Activated B cell treated with CpG ODN at 0.5 μM for 24 hours (primary cell): Measurements from ENCODE around the gene ATP11C. TPM values are rescaled to one million over a fixed set of nuclear protein-coding genes. Genes with fewer than 3 reads are reported as not detected.

Source experiments
- ATAC-seq: fragments of 200-7000 bp; cut with Tn5 transposase; one replicate; pipeline ENCODE4 v1.10.0; 2021; ENCODE audit warnings: low read depth, mild to moderate bottlenecking, moderate library complexity
- CTCF ChIA-PET: fragments of 350-600 bp; sonication (Branson Sonifier 250); formaldehyde crosslinking; loops from one replicate; lab custom pipeline; 2021; ENCODE audit warnings: antibody characterized with exemption; lab: Charles Lee
- POLR2A ChIA-PET: fragments of 350-600 bp; sonication (Branson Sonifier 250); formaldehyde crosslinking; loops from one replicate; lab custom pipeline; 2021; ENCODE audit warnings: antibody characterized with exemption; lab: Charles Lee
- DNase-seq: peaks from one replicate; pipeline ENCODE4 v3.0.0; 2022
- H3K27ac Mint-ChIP-seq: one replicate; pipeline ENCODE4 v1.8.0; 2020; ENCODE audit warnings: mixed read lengths
- H3K27me3 Mint-ChIP-seq: one replicate; pipeline ENCODE4 v1.8.0; 2021; ENCODE audit warnings: mixed read lengths
- H3K36me3 Mint-ChIP-seq: one replicate; pipeline ENCODE4 v1.8.0; 2021; ENCODE audit warnings: low read depth, mixed read lengths
- H3K4me1 Mint-ChIP-seq: one replicate; pipeline ENCODE4 v1.8.0; 2021; ENCODE audit warnings: mixed read lengths
- H3K4me3 Mint-ChIP-seq: one replicate; pipeline ENCODE4 v1.8.0; 2020; ENCODE audit warnings: mild to moderate bottlenecking, mixed read lengths
- H3K9me3 Mint-ChIP-seq: one replicate; pipeline ENCODE4 v1.8.0; 2020; ENCODE audit warnings: mixed read lengths
- CTCF ChIP-seq: fragments of 200-600 bp; IDR thresholded peaks from one replicate; pipeline ENCODE4 v1.8.0; 2022; ENCODE audit warnings: antibody characterized with exemption, mild to moderate bottlenecking
- intact Hi-C: fragments of 100-400 bp; cut with micrococcal nuclease; formaldehyde crosslinking; loops from one replicate; pipeline ENCODE4 v1.15.1; 2024
- total RNA-seq: library from RNA; stranded (reverse); gene quantifications from 2 replicates; pipeline ENCODE4 v1.2.3, GENCODE V29; 2022

The ATP11C gene
- total RNA-seq, result 19.7 and 21.3 TPM in 2 replicates

GRCh38 chrX:139932901-139933796 is at the start of gene ATP11C:
Gene ATP11C (minus strand): TSS chrX:139933053. CDS start chrX:139932042, 1,011 bp downstream.
- POLR2A ChIA-PET, result interaction anchor here (0.6 to 1.3 kb wide), 3 partner anchors 10 to 378 kb away, joined by 3 to 7 read pairs (median 4); no protein-coding TSS in a partner anchor

GRCh38 chrX:139974471-139974870 is 41.6 kb upstream of the ATP11C start:
- Mint-ChIP-seq H3K27me3 (no peaks in the 10 kb centered on the region), H3K9me3 (no peaks in the 10 kb centered on the region), H3K36me3 (no peaks in the 10 kb centered on the region), H3K4me3 (no peak overlapping the region), H3K4me1 (no peaks in the 10 kb centered on the region), H3K27ac (no peak overlapping the region)
- ChIA-PET CTCF (no interaction called here), POLR2A (no interaction called here)
- intact Hi-C loops, result loop anchor here (10.0 kb wide), 1 partner anchor 850 kb away; no protein-coding TSS in a partner anchor
- ATAC-seq (no peak), DNase-seq (no peak)
- no peak for TF ChIP-seq CTCF

More at GRCh38 chrX:139932901-139933796, at the start of gene ATP11C:
- CTCF ChIA-PET, result no interaction called here
- DNase-seq (peak; percentile 67), ATAC-seq (peak; percentile 86)
- Mint-ChIP-seq H3K27ac (peak within 1 kb of the TSS; percentile 95), H3K9me3 (no peaks in the 10 kb centered on the region), H3K4me3 (peak within 1 kb of the TSS; percentile 88), H3K4me1 (peaks cover 20% of the 10 kb centered on the region), H3K36me3 (no peaks in the 10 kb centered on the region), H3K27me3 (no peaks in the 10 kb centered on the region)
- intact Hi-C loops, result loop anchor here (5.0 to 10.0 kb wide), 4 partner anchors 41 to 381 kb away; no protein-coding TSS in a partner anchor
- TF ChIP-seq CTCF, result no peak

- H3K4me1 Mint-ChIP-seq, result no peaks in the 10 kb centered on the region
- intact Hi-C loops, result loop anchor here (10.0 kb wide), 1 partner anchor 848 kb away; no protein-coding TSS in a partner anchor
- H3K27me3 Mint-ChIP-seq, result peaks cover 2% of the 10 kb centered on the region
- DNase-seq (no peak), ATAC-seq (no peak)
- H3K27ac Mint-ChIP-seq, result no peak overlapping the region
- ChIA-PET CTCF (no interaction called here), POLR2A (no interaction called here)
- H3K9me3 Mint-ChIP-seq, result no peaks in the 10 kb centered on the region
- no peaks in the 10 kb centered on the region for H3K36me3 Mint-ChIP-seq
- TF ChIP-seq CTCF, result no peak
- no peak overlapping the region for H3K4me3 Mint-ChIP-seq
Observed at GRCh38 chrX:139972629-139973624, 40.1 kb upstream of the ATP11C start.

GRCh38 chrX:139972113-139972512 is 39.3 kb upstream of the ATP11C start:
- no peak overlapping the region for H3K27ac Mint-ChIP-seq
- H3K4me1 Mint-ChIP-seq, result no peaks in the 10 kb centered on the region
- peaks cover 2% of the 10 kb centered on the region for H3K27me3 Mint-ChIP-seq
- no peaks in the 10 kb centered on the region for H3K9me3 Mint-ChIP-seq
- DNase-seq, result no peak
- H3K4me3 Mint-ChIP-seq, result no peak overlapping the region
- no peak for TF ChIP-seq CTCF
- ATAC-seq, result no peak
- ChIA-PET POLR2A (no interaction called here), CTCF (no interaction called here)
- no peaks in the 10 kb centered on the region for H3K36me3 Mint-ChIP-seq
- intact Hi-C loops, result loop anchor here (10.0 kb wide), 1 partner anchor 847 kb away; no protein-coding TSS in a partner anchor
